ENCODE results near the gene FLACC1. TPM values are rescaled to one million over a fixed set of nuclear protein-coding genes. Genes with fewer than 3 reads are reported as not detected.
A peak's percentile ranks its signal among the peaks of the same experiment; 100 is the strongest.

The FLACC1 gene
- total RNA-seq, 1 donor from 2014 or later: 1.4 TPM

- H3K4me3 Mint-ChIP-seq: peak overlapping the region; percentile 83
- H3K27ac Mint-ChIP-seq: peak overlapping the region; percentile 93
- no peaks in the 10 kb centered on the region for H3K9me3 Mint-ChIP-seq
- H3K4me1 Mint-ChIP-seq (ENCODE audit: unreplicated experiment): peaks cover 16% of the 10 kb centered on the region
- H3K36me3 Mint-ChIP-seq: no peaks in the 10 kb centered on the region
- no peak for TF ChIP-seq CTCF (conservative IDR thresholded peaks at IDR 0.05)
- H3K27me3 Mint-ChIP-seq: no peaks in the 10 kb centered on the region
- DNase-seq (ENCODE audit: extremely low spot score, unreplicated experiment): no peak
These were observed 99.7 kb downstream of the FLACC1 start for GRCh38 chr2:201257381-201257955.

GRCh38 chr2:201256082-201256481 lies 101.1 kb downstream of the FLACC1 start:
- Mint-ChIP-seq H3K36me3 (no peaks in the 10 kb centered on the region), H3K9me3 (no peaks in the 10 kb centered on the region), H3K4me3 (no peak overlapping the region), H3K27ac (no peak overlapping the region), H3K4me1 (ENCODE audit: unreplicated experiment) (peaks cover 16% of the 10 kb centered on the region), H3K27me3 (peaks cover 3% of the 10 kb centered on the region)
- no peak for DNase-seq (ENCODE audit: extremely low spot score, unreplicated experiment)
- TF ChIP-seq CTCF (conservative IDR thresholded peaks at IDR 0.05): no peak

GRCh38 chr2:201255408-201256033 lies 101.6 kb downstream of the FLACC1 start:
- Mint-ChIP-seq H3K4me1 (ENCODE audit: unreplicated experiment) (peaks cover 16% of the 10 kb centered on the region), H3K27ac (no peak overlapping the region), H3K27me3 (peaks cover 3% of the 10 kb centered on the region), H3K36me3 (no peaks in the 10 kb centered on the region), H3K9me3 (no peaks in the 10 kb centered on the region), H3K4me3 (no peak overlapping the region)
- DNase-seq (ENCODE audit: extremely low spot score, unreplicated experiment): no peak
- no peak for TF ChIP-seq CTCF (conservative IDR thresholded peaks at IDR 0.05)

- H3K36me3 Mint-ChIP-seq: no peaks in the 10 kb centered on the region
- peaks cover 16% of the 10 kb centered on the region for H3K4me1 Mint-ChIP-seq (ENCODE audit: unreplicated experiment)
- H3K27me3 Mint-ChIP-seq: peaks cover 7% of the 10 kb centered on the region
- H3K4me3 Mint-ChIP-seq: no peak overlapping the region
- DNase-seq (ENCODE audit: extremely low spot score, unreplicated experiment): no peak
- TF ChIP-seq CTCF (conservative IDR thresholded peaks at IDR 0.05): no peak
- peaks cover 4% of the 10 kb centered on the region for H3K9me3 Mint-ChIP-seq
- H3K27ac Mint-ChIP-seq: peak overlapping the region; percentile 59
These were observed 102.9 kb downstream of the FLACC1 start for GRCh38 chr2:201254081-201254730.

- TF ChIP-seq CTCF (conservative IDR thresholded peaks at IDR 0.05): no peak
- Mint-ChIP-seq H3K9me3 (peaks cover 4% of the 10 kb centered on the region), H3K4me3 (no peak overlapping the region), H3K4me1 (ENCODE audit: unreplicated experiment) (no peaks in the 10 kb centered on the region), H3K27me3 (peaks cover 7% of the 10 kb centered on the region), H3K27ac (no peak overlapping the region), H3K36me3 (no peaks in the 10 kb centered on the region)
- no peak for DNase-seq (ENCODE audit: extremely low spot score, unreplicated experiment)
These were observed 106.4 kb downstream of the FLACC1 start for GRCh38 chr2:201250741-201251140.
